Lung microvascular endothelial cell (primary cell): ENCODE measurements around the gene AFF3. TPM values are rescaled to one million over a fixed set of nuclear protein-coding genes. Genes with fewer than 3 reads are reported as not detected.

Source experiments
- DNase-seq, 2 donors: peaks; one replicate each; pipeline versions ENCODE4 v3.0.0 to v3.0.0-alpha.2; 2010; ENCODE audit warnings: low read depth in 2 of 2
- total RNA-seq: library from RNA; depleted of rRNA; stranded (reverse); fragments of >200 nt; gene quantifications from 2 replicates; pipeline ENCODE4 v1.2.1, GENCODE V29; 2014

The AFF3 gene
- total RNA-seq, 1 donor from 2014 or later: under 0.01 TPM

- DNase-seq: no peak
Observed at GRCh38 chr2:99831772-99832171, 310.6 kb downstream of the AFF3 start.

GRCh38 chr2:99827296-99827999 lies 314.9 kb downstream of the AFF3 start:
- no peak for DNase-seq

- no peak for DNase-seq
Observed at GRCh38 chr2:99825630-99826029, 316.8 kb downstream of the AFF3 start.

- no peak for DNase-seq
Observed at GRCh38 chr2:99824758-99825157, 317.6 kb downstream of the AFF3 start.

- peak in 1 of 2 donors; percentile 1 for DNase-seq
Observed at GRCh38 chr2:99822474-99823207, 319.7 kb downstream of the AFF3 start.

- DNase-seq: no peak
Observed at GRCh38 chr2:99821984-99822383, 320.4 kb downstream of the AFF3 start.

- DNase-seq: peak; percentile 44 to 87
Observed at GRCh38 chr2:99821572-99821971, 320.8 kb downstream of the AFF3 start.

GRCh38 chr2:99821039-99821438 lies 321.4 kb downstream of the AFF3 start:
- DNase-seq: no peak

GRCh38 chr2:99819766-99820165 lies 322.6 kb downstream of the AFF3 start:
- peak; percentile 29 to 37 for DNase-seq

GRCh38 chr2:99818842-99819241 lies 323.5 kb downstream of the AFF3 start:
- peak; percentile 65 to 78 for DNase-seq

- no peak for DNase-seq
Observed at GRCh38 chr2:99816908-99817307, 325.5 kb downstream of the AFF3 start.

- DNase-seq: no peak
Observed at GRCh38 chr2:99812426-99812825, 330.0 kb downstream of the AFF3 start.

GRCh38 chr2:99811544-99811943 lies 330.8 kb downstream of the AFF3 start:
- DNase-seq: peak in 1 of 2 donors; percentile 19

GRCh38 chr2:99810225-99810624 lies 332.2 kb downstream of the AFF3 start:
- no peak for DNase-seq

GRCh38 chr2:99809259-99809900 lies 333.0 kb downstream of the AFF3 start:
- peak in 1 of 2 donors; percentile 30 for DNase-seq

- DNase-seq: no peak
Observed at GRCh38 chr2:99808361-99809200, 333.8 kb downstream of the AFF3 start.

GRCh38 chr2:99806758-99807157 lies 335.6 kb downstream of the AFF3 start:
- peak in 1 of 2 donors; percentile 58 for DNase-seq

- DNase-seq: no peak
Observed at GRCh38 chr2:99805930-99806476, 336.4 kb downstream of the AFF3 start.

- no peak for DNase-seq
Observed at GRCh38 chr2:99803846-99804245, 338.5 kb downstream of the AFF3 start.

GRCh38 chr2:99802734-99803133 lies 339.7 kb downstream of the AFF3 start:
- no peak for DNase-seq

- DNase-seq: no peak
Observed at GRCh38 chr2:99801327-99801901, 341.0 kb downstream of the AFF3 start.
